ENCODE results near the gene LEMD3.

Gene LEMD3

GRCh38 chr12:65192963-65193516 is 23.7 kb downstream of the LEMD3 start:
- DNase-seq, result no peak
- Histone ChIP-seq H3K4me3 (ENCODE audit: low read depth, low read length) (no peak overlapping the region), H3K27me3 (replicated peaks) (no peaks in the 10 kb centered on the region), H3K27ac (no peak overlapping the region), H3K36me3 (replicated peaks) (no peaks in the 10 kb centered on the region)
- in situ Hi-C loops (cut with HindIII; ENCODE audit: low pct_ligation_motif_present, low sequenced_read_pairs), result no loop called here
- TF ChIP-seq CTCF (IDR thresholded peaks at IDR 0.05; ENCODE audit: low read depth, low read length, missing control alignments), result no peak

- H3K27ac ChIP-seq, result no peak overlapping the region
- no peaks in the 10 kb centered on the region for H3K36me3 ChIP-seq (replicated peaks)
- in situ Hi-C loops (cut with HindIII; ENCODE audit: low pct_ligation_motif_present, low sequenced_read_pairs), result no loop called here
- no peak for TF ChIP-seq CTCF (IDR thresholded peaks at IDR 0.05; ENCODE audit: low read depth, low read length, missing control alignments)
- no peak overlapping the region for H3K4me3 ChIP-seq (ENCODE audit: low read depth, low read length)
- H3K27me3 ChIP-seq (replicated peaks), result no peaks in the 10 kb centered on the region
- no peak for DNase-seq
Measured at GRCh38 chr12:65194949-65195348, 25.6 kb downstream of the LEMD3 start.

DNA sequence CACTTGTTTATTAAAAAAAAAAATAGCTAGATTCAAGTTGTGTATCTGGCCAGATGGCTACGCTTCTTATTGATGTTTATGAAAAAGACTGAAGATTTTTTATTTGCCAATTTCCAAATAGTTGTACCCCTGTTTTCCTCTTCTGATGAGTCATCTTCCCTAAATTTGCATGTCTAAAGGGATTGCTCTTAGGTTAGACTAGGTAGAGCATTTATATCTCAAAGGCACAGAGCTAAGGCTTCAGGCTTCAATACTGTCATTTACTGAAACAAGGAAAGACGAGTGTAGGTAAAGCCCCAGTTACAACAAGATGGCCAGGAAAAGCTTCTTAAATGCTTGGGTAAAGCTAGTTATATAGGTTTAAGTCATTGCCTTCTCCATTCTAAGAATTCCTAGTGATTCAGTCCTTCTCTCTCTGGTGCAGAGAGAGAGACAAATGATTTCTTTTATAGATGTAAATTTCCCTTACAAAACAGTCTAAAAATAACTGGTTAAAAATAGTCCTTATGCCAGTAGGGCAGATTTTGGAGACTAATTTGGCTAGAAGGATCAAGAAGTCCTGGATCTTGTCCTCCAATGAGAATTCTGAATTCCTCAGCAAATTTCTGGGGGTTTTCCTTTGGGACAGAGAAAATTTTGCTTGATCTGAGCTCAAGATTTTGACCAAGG is 26.1 kb downstream of the LEMD3 start:
- DNase-seq, result no peak

DNA sequence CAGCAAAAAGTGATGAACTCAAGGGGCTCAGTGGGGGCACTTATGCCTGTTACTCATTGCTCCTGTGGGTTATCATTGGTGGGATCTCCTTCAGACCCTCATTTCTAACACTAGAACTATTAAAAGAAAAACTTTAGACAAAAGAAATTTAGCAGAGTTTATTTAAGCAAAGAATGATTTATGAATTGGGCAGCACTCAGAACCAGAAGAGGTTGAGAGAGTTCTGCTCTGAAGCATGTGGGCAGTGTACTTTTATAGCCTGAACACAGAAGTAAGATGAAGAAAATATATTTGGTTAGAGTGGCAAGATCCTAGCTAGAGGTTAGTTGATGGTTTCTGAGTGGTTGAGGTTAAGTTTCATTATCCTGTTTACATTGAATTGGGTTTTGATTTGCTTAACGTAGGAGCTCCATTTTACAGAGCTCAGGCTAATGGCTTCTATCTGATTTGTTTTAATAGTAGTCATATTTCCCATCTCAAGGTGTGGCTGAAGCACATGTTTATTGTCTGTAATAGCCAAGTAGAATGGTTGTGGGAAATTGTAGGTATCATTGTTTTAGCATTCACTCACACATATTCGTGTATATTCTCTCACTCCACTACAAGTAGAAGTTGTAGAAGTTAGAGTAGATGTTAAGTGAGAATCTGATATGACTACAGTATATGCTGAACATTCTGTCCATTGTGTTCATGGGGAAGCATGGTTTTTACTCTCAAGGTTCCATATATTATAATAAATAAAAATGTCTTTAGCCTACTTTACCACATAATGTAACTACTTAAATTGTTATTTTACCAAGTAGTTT is 27.6 kb downstream of the LEMD3 start:
- in situ Hi-C loops (cut with HindIII; ENCODE audit: low pct_ligation_motif_present, low sequenced_read_pairs), result no loop called here
- H3K4me3 ChIP-seq (ENCODE audit: low read depth, low read length), result no peak overlapping the region
- H3K36me3 ChIP-seq (replicated peaks), result no peaks in the 10 kb centered on the region
- H3K27ac ChIP-seq, result no peak overlapping the region
- H3K27me3 ChIP-seq (replicated peaks), result no peaks in the 10 kb centered on the region
- DNase-seq, result no peak
- TF ChIP-seq CTCF (IDR thresholded peaks at IDR 0.05; ENCODE audit: low read depth, low read length, missing control alignments), result no peak

More for the DNA sequence above, 26.1 kb downstream of the LEMD3 start:
- in situ Hi-C loops (cut with HindIII; ENCODE audit: low pct_ligation_motif_present, low sequenced_read_pairs), result no loop called here
- Histone ChIP-seq H3K36me3 (replicated peaks) (no peaks in the 10 kb centered on the region), H3K4me3 (ENCODE audit: low read depth, low read length) (no peak overlapping the region), H3K27me3 (replicated peaks) (no peaks in the 10 kb centered on the region), H3K27ac (no peak overlapping the region)
- no peak for TF ChIP-seq CTCF (IDR thresholded peaks at IDR 0.05; ENCODE audit: low read depth, low read length, missing control alignments)

DNA sequence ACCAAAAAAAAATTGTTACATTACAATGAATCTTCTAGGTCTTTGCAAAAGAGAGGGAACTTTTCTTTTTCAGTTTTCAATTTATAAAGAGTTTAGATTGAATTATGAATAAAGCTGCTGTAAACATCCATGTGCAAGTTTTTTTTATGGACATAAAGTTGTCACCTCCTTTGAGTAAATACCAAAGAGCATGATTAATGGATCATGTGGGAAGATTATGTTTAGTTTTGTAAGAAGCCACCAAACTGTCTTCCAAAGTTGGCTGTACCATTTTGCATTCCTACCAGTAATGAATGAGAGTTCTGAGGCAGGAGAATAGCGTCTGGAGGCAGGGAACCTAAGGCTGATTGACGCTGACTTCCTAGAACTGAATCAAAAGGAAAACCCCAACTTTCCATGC is 30.2 kb downstream of the LEMD3 start:
- no peak overlapping the region for H3K27ac ChIP-seq
- H3K4me3 ChIP-seq (ENCODE audit: low read depth, low read length), result no peak overlapping the region
- TF ChIP-seq CTCF (IDR thresholded peaks at IDR 0.05; ENCODE audit: low read depth, low read length, missing control alignments), result no peak
- no peaks in the 10 kb centered on the region for H3K36me3 ChIP-seq (replicated peaks)
- in situ Hi-C loops (cut with HindIII; ENCODE audit: low pct_ligation_motif_present, low sequenced_read_pairs), result no loop called here
- DNase-seq, result no peak
- no peaks in the 10 kb centered on the region for H3K27me3 ChIP-seq (replicated peaks)

Measured in brain microvascular endothelial cell (primary cell).